ENCODE data around the gene MYCN. TPM values are rescaled to one million over a fixed set of nuclear protein-coding genes. Genes with fewer than 3 reads are reported as not detected.

The MYCN gene
- polyA plus RNA-seq, 1 donor (not counting 4 experiments of a cell fraction or from before 2014, with no cell fraction given): not detected

DNA sequence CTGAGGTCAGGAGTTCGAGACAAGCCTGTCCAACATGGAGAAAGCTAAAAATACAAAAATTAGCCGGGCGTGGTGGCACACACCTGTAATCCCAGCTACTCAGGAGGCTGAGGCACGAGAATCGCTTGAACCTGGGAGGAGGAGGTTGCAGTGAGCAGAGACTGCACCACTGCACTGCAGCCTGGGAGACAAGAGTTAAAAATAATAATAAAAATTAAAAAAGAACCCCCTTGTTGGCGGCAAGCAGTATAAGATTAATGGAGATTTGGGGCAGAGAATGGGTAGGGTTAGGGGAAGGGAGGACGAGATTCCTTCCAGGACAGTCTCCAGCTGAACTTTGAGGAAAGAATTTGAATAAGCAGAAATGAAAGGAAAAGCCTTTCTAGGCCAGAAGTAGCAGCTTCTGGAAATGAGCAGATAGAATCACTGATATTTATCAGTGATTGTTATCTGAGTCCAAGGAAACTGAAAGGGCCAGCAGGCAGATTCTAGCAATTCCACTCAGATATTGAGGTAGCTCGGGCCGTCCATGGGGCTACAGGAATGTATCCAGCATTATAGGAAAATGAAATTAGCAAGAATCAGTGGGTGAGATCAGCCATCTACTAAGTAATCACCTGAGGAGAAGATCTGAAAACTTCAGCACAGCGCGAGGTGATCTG lies 7.0 kb upstream of the MYCN start:
- no peaks in the 10 kb centered on the region for H3K4me1 ChIP-seq (ENCODE audit: control insufficient read depth, extremely low read depth, insufficient read depth, low read length)
- TF ChIP-seq EZH2 (IDR thresholded peaks at IDR 0.05; ENCODE audit: low read length): no peak
- TF ChIP-seq, protein P1, sequence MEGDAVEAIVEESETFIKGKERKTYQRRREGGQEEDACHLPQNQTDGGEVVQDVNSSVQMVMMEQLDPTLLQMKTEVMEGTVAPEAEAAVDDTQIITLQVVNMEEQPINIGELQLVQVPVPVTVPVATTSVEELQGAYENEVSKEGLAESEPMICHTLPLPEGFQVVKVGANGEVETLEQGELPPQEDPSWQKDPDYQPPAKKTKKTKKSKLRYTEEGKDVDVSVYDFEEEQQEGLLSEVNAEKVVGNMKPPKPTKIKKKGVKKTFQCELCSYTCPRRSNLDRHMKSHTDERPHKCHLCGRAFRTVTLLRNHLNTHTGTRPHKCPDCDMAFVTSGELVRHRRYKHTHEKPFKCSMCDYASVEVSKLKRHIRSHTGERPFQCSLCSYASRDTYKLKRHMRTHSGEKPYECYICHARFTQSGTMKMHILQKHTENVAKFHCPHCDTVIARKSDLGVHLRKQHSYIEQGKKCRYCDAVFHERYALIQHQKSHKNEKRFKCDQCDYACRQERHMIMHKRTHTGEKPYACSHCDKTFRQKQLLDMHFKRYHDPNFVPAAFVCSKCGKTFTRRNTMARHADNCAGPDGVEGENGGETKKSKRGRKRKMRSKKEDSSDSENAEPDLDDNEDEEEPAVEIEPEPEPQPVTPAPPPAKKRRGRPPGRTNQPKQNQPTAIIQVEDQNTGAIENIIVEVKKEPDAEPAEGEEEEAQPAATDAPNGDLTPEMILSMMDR (optimal IDR thresholded peaks at IDR 0.05 in 1 of 3, IDR thresholded peaks at IDR 0.05 in 1 of 3, conservative IDR thresholded peaks at IDR 0.05 in 1 of 3; ENCODE audit: extremely low read depth in 1 of 3, insufficient read depth in 2 of 3, low read length in 3 of 3): no peak
- no peaks in the 10 kb centered on the region for H3K36me3 ChIP-seq (ENCODE audit: control insufficient read depth in 2 of 2, extremely low read depth in 1 of 2, insufficient read depth in 2 of 2, low read length in 2 of 2)
- H3K9me1 ChIP-seq (ENCODE audit: control insufficient read depth, extremely low read depth, insufficient read depth, low read length): no peaks in the 10 kb centered on the region
- H3K27ac ChIP-seq (ENCODE audit: control insufficient read depth, insufficient read depth, low read length): no peak overlapping the region
- dilution Hi-C loops (cut with MboI; ENCODE audit: extremely low pct_ligation_motif_present, low sequenced_read_pairs): loop anchor here (25.0 kb wide), 1 partner anchor 579 kb away; no protein-coding TSS in a partner anchor
- H3K27me3 ChIP-seq (ENCODE audit: control insufficient read depth, extremely low read depth, insufficient read depth, low read length): no peaks in the 10 kb centered on the region
- DNase-seq (ENCODE audit: low read depth, low spot score) (no peak), FAIRE-seq (no peak)
- H4K20me1 ChIP-seq (ENCODE audit: control insufficient read depth, extremely low read depth, insufficient read depth, low read length): no peaks in the 10 kb centered on the region
- H3K79me2 ChIP-seq (ENCODE audit: control insufficient read depth, insufficient read depth, low read length): no peaks in the 10 kb centered on the region
- H3K4me2 ChIP-seq (ENCODE audit: control insufficient read depth, extremely low read depth, insufficient read depth, low read depth, low read length): no peak overlapping the region
- no peak overlapping the region for H3K9ac ChIP-seq (ENCODE audit: control insufficient read depth, extremely low read depth, insufficient read depth, low read length)
- H3K9me3 ChIP-seq (ENCODE audit: control insufficient read depth, low read depth, low read length): no peaks in the 10 kb centered on the region
- H2AFZ ChIP-seq (ENCODE audit: control insufficient read depth, low read length): no peak overlapping the region
- no peak overlapping the region for H3K4me3 ChIP-seq (ENCODE audit: control insufficient read depth in 2 of 3, extremely low read depth in 1 of 3, insufficient read depth in 2 of 3, low read depth in 1 of 3, low read length in 3 of 3)

DNA sequence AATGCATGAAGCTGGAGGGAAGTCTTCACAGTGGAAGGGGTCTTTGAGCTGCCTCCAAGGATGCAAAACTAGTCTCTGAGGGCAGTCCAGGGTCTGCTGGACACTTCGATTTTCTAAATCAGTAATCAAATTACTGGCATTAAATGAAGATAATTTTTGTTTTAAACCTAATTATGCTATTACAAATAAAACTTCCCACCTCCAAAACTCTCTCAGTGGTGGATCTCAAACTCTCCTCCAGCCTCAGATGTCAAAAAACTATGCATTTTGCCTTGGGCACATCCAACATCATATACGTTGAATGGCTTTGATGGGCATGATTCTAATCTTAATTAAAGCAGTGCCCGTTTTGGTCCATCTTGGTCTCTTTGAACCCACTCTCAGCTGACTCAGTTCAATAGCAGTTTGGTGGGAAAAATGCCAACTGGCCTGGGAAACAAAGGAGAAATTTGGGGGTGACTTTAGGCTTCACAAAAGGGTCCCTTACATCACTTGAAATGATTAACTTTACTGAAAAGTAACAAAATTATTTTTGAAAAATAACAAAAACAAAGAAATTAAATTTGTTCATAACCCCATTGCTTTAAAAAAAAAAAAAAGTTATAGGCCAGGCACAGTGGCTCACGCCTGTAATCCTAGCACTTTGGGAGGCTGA lies 5.9 kb upstream of the MYCN start:
- Histone ChIP-seq H2AFZ (ENCODE audit: control insufficient read depth, low read length) (no peak overlapping the region), H3K9me1 (ENCODE audit: control insufficient read depth, extremely low read depth, insufficient read depth, low read length) (no peaks in the 10 kb centered on the region), H3K9me3 (ENCODE audit: control insufficient read depth, low read depth, low read length) (no peaks in the 10 kb centered on the region), H3K79me2 (ENCODE audit: control insufficient read depth, insufficient read depth, low read length) (no peaks in the 10 kb centered on the region), H3K36me3 (ENCODE audit: control insufficient read depth in 2 of 2, extremely low read depth in 1 of 2, insufficient read depth in 2 of 2, low read length in 2 of 2) (no peaks in the 10 kb centered on the region), H3K27ac (ENCODE audit: control insufficient read depth, insufficient read depth, low read length) (no peak overlapping the region), H3K27me3 (ENCODE audit: control insufficient read depth, extremely low read depth, insufficient read depth, low read length) (peaks cover 3% of the 10 kb centered on the region), H3K4me3 (ENCODE audit: control insufficient read depth in 2 of 3, extremely low read depth in 1 of 3, insufficient read depth in 2 of 3, low read depth in 1 of 3, low read length in 3 of 3) (no peak overlapping the region), H3K9ac (ENCODE audit: control insufficient read depth, extremely low read depth, insufficient read depth, low read length) (no peak overlapping the region), H4K20me1 (ENCODE audit: control insufficient read depth, extremely low read depth, insufficient read depth, low read length) (no peaks in the 10 kb centered on the region), H3K4me1 (ENCODE audit: control insufficient read depth, extremely low read depth, insufficient read depth, low read length) (no peaks in the 10 kb centered on the region), H3K4me2 (ENCODE audit: control insufficient read depth, extremely low read depth, insufficient read depth, low read depth, low read length) (no peak overlapping the region)
- TF ChIP-seq, protein P1 (optimal IDR thresholded peaks at IDR 0.05 in 1 of 3, IDR thresholded peaks at IDR 0.05 in 1 of 3, conservative IDR thresholded peaks at IDR 0.05 in 1 of 3; ENCODE audit: extremely low read depth in 1 of 3, insufficient read depth in 2 of 3, low read length in 3 of 3): no peak
- no peak for TF ChIP-seq EZH2 (IDR thresholded peaks at IDR 0.05; ENCODE audit: low read length)
- FAIRE-seq: no peak
- dilution Hi-C loops (cut with MboI; ENCODE audit: extremely low pct_ligation_motif_present, low sequenced_read_pairs): loop anchor here (25.0 kb wide), 1 partner anchor 578 kb away; no protein-coding TSS in a partner anchor
- DNase-seq (ENCODE audit: low read depth, low spot score): no peak

Measured in keratinocyte (primary cell).